ENCODE results near the gene PITPNM3. TPM values are rescaled to one million over a fixed set of nuclear protein-coding genes. Genes with fewer than 3 reads are reported as not detected.

The PITPNM3 gene
- total RNA-seq, 4 donors from 2014 or later: 0.13 to 0.87 (median 0.41) TPM

DNA sequence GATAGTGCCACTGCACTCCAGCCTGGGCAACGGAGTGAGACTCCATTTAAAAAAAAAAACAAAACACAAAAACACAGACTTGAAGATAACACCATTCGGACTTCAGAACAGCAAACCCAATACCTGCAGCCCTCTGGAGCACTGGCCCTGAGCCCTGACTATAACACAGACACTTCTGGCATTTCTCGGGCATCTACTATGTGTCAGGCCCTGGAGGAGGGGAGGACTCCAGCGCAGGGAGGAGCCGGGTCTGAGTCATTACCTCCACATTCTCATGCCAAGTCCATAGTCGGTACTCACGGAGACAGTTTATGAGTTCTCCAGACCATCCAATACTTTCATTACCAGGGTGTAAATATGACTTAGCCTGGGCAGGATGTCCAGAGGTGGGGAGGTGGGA lies 48.8 kb downstream of the PITPNM3 start:
- H3K4me3 ChIP-seq: no peak overlapping the region
- peaks cover 0 to 14% (median 4%) of the 10 kb centered on the region in 3 donors for H3K27me3 ChIP-seq
- no peaks in the 10 kb centered on the region for H3K9me3 ChIP-seq
- H3K4me1 ChIP-seq: no peaks in the 10 kb centered on the region
- intact Hi-C loops (cut with DNase I; ENCODE audit: low total_unique reads): no loop called here
- no peaks in the 10 kb centered on the region for H3K36me3 ChIP-seq
- no peak overlapping the region for H3K27ac ChIP-seq
- in situ Hi-C loops (cut with MboI; ENCODE audit: low sequenced_read_pairs in 4 of 4): no loop called here
- TF ChIP-seq POLR2A (IDR thresholded peaks at IDR 0.05): no peak
- TF ChIP-seq, protein P1, sequence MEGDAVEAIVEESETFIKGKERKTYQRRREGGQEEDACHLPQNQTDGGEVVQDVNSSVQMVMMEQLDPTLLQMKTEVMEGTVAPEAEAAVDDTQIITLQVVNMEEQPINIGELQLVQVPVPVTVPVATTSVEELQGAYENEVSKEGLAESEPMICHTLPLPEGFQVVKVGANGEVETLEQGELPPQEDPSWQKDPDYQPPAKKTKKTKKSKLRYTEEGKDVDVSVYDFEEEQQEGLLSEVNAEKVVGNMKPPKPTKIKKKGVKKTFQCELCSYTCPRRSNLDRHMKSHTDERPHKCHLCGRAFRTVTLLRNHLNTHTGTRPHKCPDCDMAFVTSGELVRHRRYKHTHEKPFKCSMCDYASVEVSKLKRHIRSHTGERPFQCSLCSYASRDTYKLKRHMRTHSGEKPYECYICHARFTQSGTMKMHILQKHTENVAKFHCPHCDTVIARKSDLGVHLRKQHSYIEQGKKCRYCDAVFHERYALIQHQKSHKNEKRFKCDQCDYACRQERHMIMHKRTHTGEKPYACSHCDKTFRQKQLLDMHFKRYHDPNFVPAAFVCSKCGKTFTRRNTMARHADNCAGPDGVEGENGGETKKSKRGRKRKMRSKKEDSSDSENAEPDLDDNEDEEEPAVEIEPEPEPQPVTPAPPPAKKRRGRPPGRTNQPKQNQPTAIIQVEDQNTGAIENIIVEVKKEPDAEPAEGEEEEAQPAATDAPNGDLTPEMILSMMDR (IDR thresholded peaks at IDR 0.05 in 4 of 5, conservative IDR thresholded peaks at IDR 0.05 in 1 of 5): no peak
- DNase-seq (no peak), ATAC-seq (no peak)

DNA sequence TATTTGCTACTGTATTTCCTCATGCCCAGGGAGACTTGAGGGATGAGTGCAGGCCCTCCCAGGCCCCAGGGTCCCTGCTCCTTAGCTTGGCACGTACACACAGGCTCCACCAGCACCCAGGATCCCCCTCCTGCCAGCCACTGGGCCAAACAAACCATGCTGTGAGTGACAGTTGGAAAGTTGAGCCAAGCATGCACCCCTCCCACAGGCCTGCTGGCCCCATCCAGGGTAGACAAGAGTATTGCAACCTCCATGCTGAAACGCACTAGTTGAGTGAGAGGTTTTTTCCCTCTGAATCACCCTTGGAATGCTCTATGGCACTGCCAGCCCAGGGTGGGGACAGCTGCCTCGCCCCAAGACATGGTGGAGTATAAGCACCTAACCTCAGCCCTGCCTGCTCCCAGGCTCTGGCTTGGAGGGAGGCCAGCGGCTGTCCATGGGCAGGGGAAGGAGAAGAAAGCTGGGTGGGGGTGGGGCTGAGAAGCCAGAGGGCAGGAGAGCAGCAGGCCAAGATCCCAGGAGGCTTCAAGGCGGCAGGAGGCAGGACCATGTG lies 49.6 kb downstream of the PITPNM3 start:
- ATAC-seq (no peak), DNase-seq (no peak)
- H3K36me3 ChIP-seq: no peaks in the 10 kb centered on the region
- in situ Hi-C loops (cut with MboI; ENCODE audit: low sequenced_read_pairs in 4 of 4): no loop called here
- no peak overlapping the region for H3K27ac ChIP-seq
- intact Hi-C loops (cut with DNase I; ENCODE audit: low total_unique reads): no loop called here
- TF ChIP-seq, protein P1 (IDR thresholded peaks at IDR 0.05 in 4 of 5, conservative IDR thresholded peaks at IDR 0.05 in 1 of 5): no peak
- no peak for TF ChIP-seq POLR2A (IDR thresholded peaks at IDR 0.05)
- H3K4me1 ChIP-seq: no peaks in the 10 kb centered on the region
- no peak overlapping the region for H3K4me3 ChIP-seq
- no peaks in the 10 kb centered on the region for H3K9me3 ChIP-seq
- H3K27me3 ChIP-seq: peaks cover 0 to 14% (median 4%) of the 10 kb centered on the region in 3 donors

DNA sequence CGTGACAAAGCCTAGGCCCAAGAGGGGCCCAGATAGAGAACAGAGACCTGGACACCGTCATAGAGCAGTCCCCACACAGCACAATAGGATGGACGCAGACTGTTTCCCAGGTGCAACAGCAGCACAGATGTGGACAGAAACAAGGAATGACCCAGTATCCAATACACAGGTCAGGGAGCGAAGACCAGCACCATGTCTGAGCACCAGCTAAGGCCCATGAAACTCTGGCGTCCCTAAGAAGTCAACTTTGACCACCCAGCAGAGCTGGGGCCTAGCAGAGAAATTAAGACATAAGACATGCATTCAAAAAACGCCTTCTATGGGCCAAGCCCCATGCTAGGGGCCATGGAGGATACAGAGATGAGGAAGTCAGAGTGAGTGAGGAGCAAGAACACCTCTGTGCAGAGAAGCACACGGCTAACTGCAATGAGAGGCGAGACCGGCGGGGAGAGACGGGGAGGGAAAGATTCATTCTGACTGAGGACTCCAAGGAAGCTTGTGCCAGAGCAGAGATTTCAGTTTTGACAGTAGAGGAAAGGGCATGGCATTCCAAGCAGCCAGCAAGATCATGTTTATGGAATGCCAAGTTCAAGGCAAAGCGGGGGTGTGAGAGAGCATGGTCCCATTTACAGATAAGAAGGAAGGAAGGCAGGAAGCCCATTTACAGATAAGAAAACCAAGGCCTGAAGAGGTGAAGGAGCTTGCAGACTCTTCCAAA lies 50.8 kb downstream of the PITPNM3 start:
- no peak overlapping the region for H3K4me3 ChIP-seq
- ATAC-seq (no peak), DNase-seq (no peak)
- no peaks in the 10 kb centered on the region for H3K36me3 ChIP-seq
- H3K27ac ChIP-seq: no peak overlapping the region
- TF ChIP-seq, protein P1 (IDR thresholded peaks at IDR 0.05 in 4 of 5, conservative IDR thresholded peaks at IDR 0.05 in 1 of 5): no peak
- TF ChIP-seq POLR2A (IDR thresholded peaks at IDR 0.05): no peak
- peaks cover 0 to 14% (median 4%) of the 10 kb centered on the region in 3 donors for H3K27me3 ChIP-seq
- intact Hi-C loops (cut with DNase I; ENCODE audit: low total_unique reads) (no loop called here), in situ Hi-C loops (cut with MboI; ENCODE audit: low sequenced_read_pairs in 4 of 4) (no loop called here)
- H3K4me1 ChIP-seq: no peaks in the 10 kb centered on the region
- no peaks in the 10 kb centered on the region for H3K9me3 ChIP-seq

DNA sequence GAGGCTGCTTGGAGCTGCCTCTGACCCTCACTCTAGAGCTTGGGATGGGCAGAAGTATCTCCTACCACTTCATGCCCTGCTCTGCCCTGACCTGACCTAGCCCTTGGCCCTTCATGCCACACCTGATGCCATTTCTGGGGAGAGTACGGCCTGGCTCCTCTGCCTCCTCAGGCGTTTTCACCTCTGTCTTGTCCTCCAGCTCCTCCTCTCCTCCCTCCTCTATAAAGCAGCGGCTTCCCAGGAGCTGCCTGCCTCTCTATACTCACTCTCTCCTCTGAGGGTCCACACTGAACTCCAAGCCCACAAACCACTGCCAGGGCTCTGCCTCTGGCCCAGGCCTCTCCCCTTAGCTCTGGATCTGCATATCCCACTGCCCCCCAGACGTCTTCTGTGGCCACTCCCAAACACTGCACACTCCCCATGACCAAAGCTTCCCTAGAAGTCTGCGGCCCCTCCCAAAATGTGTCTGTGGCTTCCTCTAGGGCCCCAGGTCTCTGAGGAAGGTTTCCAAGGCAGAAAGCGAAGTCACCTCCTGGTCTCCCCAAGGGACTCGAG lies 52.6 kb downstream of the PITPNM3 start:
- H3K4me3 ChIP-seq: no peak overlapping the region
- H3K27me3 ChIP-seq: peaks cover 0 to 6% (median 4%) of the 10 kb centered on the region in 3 donors
- H3K9me3 ChIP-seq: no peaks in the 10 kb centered on the region
- H3K27ac ChIP-seq: no peak overlapping the region
- ATAC-seq (no peak), DNase-seq (no peak)
- H3K36me3 ChIP-seq: no peaks in the 10 kb centered on the region
- intact Hi-C loops (cut with DNase I; ENCODE audit: low total_unique reads): no loop called here
- H3K4me1 ChIP-seq: no peaks in the 10 kb centered on the region
- in situ Hi-C loops (cut with MboI; ENCODE audit: low sequenced_read_pairs in 4 of 4): no loop called here
- TF ChIP-seq POLR2A (IDR thresholded peaks at IDR 0.05): no peak
- TF ChIP-seq, protein P1 (IDR thresholded peaks at IDR 0.05 in 4 of 5, conservative IDR thresholded peaks at IDR 0.05 in 1 of 5): no peak
